Endothelial cell (in vitro differentiated cells): Measurements from ENCODE around the gene CDR2. TPM values are rescaled to one million over a fixed set of nuclear protein-coding genes. Genes with fewer than 3 reads are reported as not detected.
"Not testable (repeated sequence)": the region's sequence is repeated elsewhere in the genome, so short reads cannot be mapped to it uniquely, and the experiment has no call there.

Experiments used
- DNase-seq: peaks from one replicate; pipeline ENCODE4 v3.0.0; 2021; ENCODE audit warnings: low spot score
- H3K27ac Mint-ChIP-seq: one replicate; pipeline ENCODE4 v1.8.0; 2021; ENCODE audit warnings: mixed read lengths, inconsistent platforms; ENCODE audit not compliant: unreplicated experiment
- H3K27me3 Mint-ChIP-seq: one replicate; pipeline ENCODE4 v1.8.0; 2021; ENCODE audit warnings: mild to moderate bottlenecking, moderate library complexity, mixed read lengths, inconsistent platforms; ENCODE audit not compliant: unreplicated experiment
- H3K36me3 Mint-ChIP-seq: one replicate; pipeline ENCODE4 v1.8.0; 2021; ENCODE audit warnings: mild to moderate bottlenecking, low read depth, mixed read lengths, inconsistent platforms; ENCODE audit not compliant: unreplicated experiment
- H3K4me1 Mint-ChIP-seq: one replicate; pipeline ENCODE4 v1.8.0; 2021; ENCODE audit warnings: mild to moderate bottlenecking, mixed read lengths, inconsistent platforms; ENCODE audit not compliant: unreplicated experiment
- H3K4me3 Mint-ChIP-seq: one replicate; pipeline ENCODE4 v1.8.0; 2021; ENCODE audit warnings: mild to moderate bottlenecking, mixed read lengths, inconsistent platforms; ENCODE audit not compliant: unreplicated experiment
- H3K9me3 Mint-ChIP-seq: one replicate; pipeline ENCODE4 v1.8.0; 2021; ENCODE audit warnings: mixed read lengths, inconsistent platforms; ENCODE audit not compliant: unreplicated experiment
- total RNA-seq: library from RNA; stranded (reverse); fragmentation: NEBNext Ultra II Directional; extraction: Animal tissue kit (Norgen Biotek cat#: 25700); gene quantifications from one replicate; pipeline ENCODE4 v1.2.1, GENCODE V29; 2021; ENCODE audit not compliant: unreplicated experiment
- TF ChIP-seq, protein P1 (sequence below): fragments of 200-600 bp; sonication (generic); IDR thresholded peaks from one replicate; pipeline ENCODE4 v1.5.0; 2021; ENCODE audit warnings: antibody characterized with exemption; ENCODE audit not compliant: unreplicated experiment

CDR2 gene
- total RNA-seq, 1 donor from 2014 or later: 26.3 TPM

DNA sequence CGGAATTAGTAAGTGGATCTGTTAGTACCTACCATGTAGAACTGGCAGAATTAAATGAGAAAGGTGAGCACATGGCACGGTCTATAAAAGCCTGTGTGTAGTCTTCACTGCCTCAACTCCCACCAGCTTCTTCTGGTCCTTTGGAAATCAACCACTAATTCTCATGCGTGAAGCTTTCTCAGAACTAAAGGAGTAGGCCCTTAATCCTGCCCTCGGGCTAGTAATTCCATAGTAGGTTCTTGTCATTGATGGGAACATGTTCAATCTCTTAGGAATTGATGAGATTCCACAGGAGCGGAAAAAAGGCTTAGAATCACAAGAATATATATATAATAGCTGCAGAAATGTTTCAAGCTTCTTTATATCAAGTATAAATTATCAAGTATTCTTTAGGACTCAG, 21.7 kb downstream of the CDR2 start:
- TF ChIP-seq, protein P1, sequence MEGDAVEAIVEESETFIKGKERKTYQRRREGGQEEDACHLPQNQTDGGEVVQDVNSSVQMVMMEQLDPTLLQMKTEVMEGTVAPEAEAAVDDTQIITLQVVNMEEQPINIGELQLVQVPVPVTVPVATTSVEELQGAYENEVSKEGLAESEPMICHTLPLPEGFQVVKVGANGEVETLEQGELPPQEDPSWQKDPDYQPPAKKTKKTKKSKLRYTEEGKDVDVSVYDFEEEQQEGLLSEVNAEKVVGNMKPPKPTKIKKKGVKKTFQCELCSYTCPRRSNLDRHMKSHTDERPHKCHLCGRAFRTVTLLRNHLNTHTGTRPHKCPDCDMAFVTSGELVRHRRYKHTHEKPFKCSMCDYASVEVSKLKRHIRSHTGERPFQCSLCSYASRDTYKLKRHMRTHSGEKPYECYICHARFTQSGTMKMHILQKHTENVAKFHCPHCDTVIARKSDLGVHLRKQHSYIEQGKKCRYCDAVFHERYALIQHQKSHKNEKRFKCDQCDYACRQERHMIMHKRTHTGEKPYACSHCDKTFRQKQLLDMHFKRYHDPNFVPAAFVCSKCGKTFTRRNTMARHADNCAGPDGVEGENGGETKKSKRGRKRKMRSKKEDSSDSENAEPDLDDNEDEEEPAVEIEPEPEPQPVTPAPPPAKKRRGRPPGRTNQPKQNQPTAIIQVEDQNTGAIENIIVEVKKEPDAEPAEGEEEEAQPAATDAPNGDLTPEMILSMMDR: no peak
- H3K27me3 Mint-ChIP-seq: no peaks in the 10 kb centered on the region
- peaks cover 15% of the 10 kb centered on the region for H3K36me3 Mint-ChIP-seq
- no peaks in the 10 kb centered on the region for H3K9me3 Mint-ChIP-seq
- H3K4me3 Mint-ChIP-seq: no peak overlapping the region
- peaks cover 2% of the 10 kb centered on the region for H3K4me1 Mint-ChIP-seq
- H3K27ac Mint-ChIP-seq: no peak overlapping the region
- DNase-seq: no peak

DNA sequence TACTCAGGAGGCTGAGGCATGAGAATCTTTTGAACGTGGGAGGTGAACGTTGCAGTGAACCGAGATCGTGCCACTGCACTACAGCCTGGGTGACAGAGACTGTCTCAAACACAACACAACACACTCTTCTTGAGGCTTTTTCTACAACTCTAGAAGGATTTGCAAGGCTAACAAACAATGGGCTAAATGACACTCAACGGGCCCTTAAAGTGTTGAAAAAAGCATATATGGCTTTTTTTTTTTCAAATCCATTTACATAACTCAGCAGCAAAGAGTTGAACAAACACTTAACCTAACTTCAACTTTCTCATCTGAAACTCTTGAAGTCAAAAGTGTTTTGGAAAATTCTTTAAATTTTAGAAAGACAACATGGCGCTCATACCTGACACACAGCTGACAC, 22.3 kb downstream of the CDR2 start:
- Mint-ChIP-seq H3K4me1 (no peaks in the 10 kb centered on the region), H3K27ac (no peak overlapping the region), H3K36me3 (peaks cover 21% of the 10 kb centered on the region), H3K9me3 (no peaks in the 10 kb centered on the region), H3K27me3 (no peaks in the 10 kb centered on the region), H3K4me3 (no peak overlapping the region)
- DNase-seq: no peak
- TF ChIP-seq, protein P1: no peak

DNA sequence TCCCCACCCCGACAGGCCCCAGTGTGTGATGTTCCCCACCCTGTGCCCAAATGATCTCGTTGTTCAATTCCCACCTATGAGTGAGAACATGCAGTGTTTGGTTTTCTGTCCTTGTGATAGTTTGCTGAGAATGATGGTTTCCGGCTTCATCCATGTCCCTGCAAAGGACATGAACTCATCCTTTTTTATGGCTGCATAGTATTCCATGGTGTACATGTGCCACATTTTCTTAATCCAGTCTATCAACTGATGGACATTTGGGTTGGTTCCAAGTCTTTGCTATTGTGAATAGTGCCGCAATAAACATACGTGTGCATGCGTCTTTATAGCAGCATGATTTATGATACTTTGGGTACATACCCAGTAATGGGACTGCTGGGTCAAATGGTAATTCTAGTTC, 23.4 kb downstream of the CDR2 start:
- H3K4me3 Mint-ChIP-seq, H3K9me3 Mint-ChIP-seq, DNase-seq, H3K4me1 Mint-ChIP-seq, H3K27me3 Mint-ChIP-seq, H3K27ac Mint-ChIP-seq: not testable (repeated sequence)
- peaks cover 28% of the 10 kb centered on the region for H3K36me3 Mint-ChIP-seq

DNA sequence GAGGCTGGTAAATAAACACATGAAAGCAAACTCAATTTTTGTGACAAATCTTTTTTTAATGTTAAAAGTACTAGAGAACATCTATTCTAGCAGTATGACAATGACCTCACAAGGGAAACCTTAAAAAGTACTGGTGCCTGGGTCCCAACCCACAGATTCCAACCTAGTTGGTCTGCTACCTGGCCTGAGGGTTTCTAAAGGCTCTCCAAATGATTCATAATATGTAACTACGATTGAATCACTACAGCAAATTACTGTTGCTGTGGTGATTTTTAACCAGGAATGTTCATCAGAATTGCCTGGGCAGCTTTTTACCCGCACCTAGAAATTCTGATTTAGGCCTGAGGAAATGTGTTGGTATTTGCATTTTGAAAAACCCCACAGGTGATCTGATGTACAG, 26.1 kb downstream of the CDR2 start:
- peaks cover 27% of the 10 kb centered on the region for H3K36me3 Mint-ChIP-seq
- no peak overlapping the region for H3K4me3 Mint-ChIP-seq
- H3K9me3 Mint-ChIP-seq: no peaks in the 10 kb centered on the region
- no peak for DNase-seq
- peaks cover 7% of the 10 kb centered on the region for H3K4me1 Mint-ChIP-seq
- TF ChIP-seq, protein P1: no peak
- no peaks in the 10 kb centered on the region for H3K27me3 Mint-ChIP-seq
- no peak overlapping the region for H3K27ac Mint-ChIP-seq

DNA sequence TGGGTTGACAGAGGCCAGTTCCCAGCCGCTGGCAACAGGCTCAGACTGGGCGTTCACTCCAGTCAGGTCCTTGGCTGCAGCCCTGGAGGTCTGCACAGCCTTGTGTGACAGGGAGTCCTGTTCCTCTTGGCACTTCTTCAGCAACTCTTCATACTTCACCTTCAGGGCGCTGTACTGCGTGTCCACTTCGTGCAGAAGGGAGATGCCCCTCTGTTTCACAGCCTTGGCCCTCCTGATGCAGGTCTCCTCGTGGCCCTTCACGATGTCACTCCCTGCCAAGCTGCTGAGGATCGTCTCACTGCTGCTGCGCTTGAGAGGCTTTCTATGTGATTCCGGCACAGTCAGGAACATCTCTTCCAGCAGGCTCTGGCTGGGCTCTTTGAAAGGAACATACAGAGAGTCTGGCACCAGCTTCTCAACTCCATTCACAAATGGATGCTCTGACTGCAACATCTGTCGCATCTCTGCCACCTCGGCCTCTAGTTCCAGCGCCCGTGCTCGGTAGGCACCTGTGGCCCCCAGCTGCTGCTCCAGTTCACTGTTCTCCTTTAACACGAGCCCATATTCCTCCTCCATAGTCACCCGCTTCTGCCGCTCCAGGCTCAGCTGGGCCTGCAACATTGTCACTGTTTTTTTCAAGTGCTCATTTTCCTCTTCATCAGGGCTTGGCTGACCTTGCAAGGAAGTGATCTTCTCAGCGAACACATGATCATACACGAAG, 27.2 kb downstream of the CDR2 start:
- no peak for DNase-seq
- Mint-ChIP-seq H3K36me3 (peaks cover 27% of the 10 kb centered on the region), H3K4me3 (no peak overlapping the region), H3K27me3 (no peaks in the 10 kb centered on the region), H3K4me1 (peaks cover 7% of the 10 kb centered on the region), H3K9me3 (no peaks in the 10 kb centered on the region), H3K27ac (no peak overlapping the region)
- TF ChIP-seq, protein P1: no peak
